Activated CD8-positive, alpha-beta memory T cell treated with anti-CD3 and anti-CD28 coated beads for 36 hours (primary cell): Measurements from ENCODE around the gene ADD2. TPM values are rescaled to one million over a fixed set of nuclear protein-coding genes. Genes with fewer than 3 reads are reported as not detected.
"Not testable (repeated sequence)": the region's sequence is repeated elsewhere in the genome, so short reads cannot be mapped to it uniquely, and the experiment has no call there.

Experiments used
- CTCF ChIA-PET: fragments of 350-600 bp; sonication (Branson Sonifier 250); formaldehyde crosslinking; loops from one replicate; lab custom pipeline; 2021; ENCODE audit warnings: antibody characterized with exemption; lab: Charles Lee
- POLR2A ChIA-PET: fragments of 350-600 bp; sonication (Branson Sonifier 250); formaldehyde crosslinking; loops from one replicate; lab custom pipeline; 2021; ENCODE audit warnings: antibody characterized with exemption; lab: Charles Lee
- total RNA-seq, 2 experiments: library from RNA; stranded (reverse); gene quantifications; one replicate each; pipeline ENCODE4 v1.2.3, GENCODE V29; 2021

ADD2 gene
- total RNA-seq, 2 experiments from 2014 or later, result 2.0 to 2.8 TPM

DNA sequence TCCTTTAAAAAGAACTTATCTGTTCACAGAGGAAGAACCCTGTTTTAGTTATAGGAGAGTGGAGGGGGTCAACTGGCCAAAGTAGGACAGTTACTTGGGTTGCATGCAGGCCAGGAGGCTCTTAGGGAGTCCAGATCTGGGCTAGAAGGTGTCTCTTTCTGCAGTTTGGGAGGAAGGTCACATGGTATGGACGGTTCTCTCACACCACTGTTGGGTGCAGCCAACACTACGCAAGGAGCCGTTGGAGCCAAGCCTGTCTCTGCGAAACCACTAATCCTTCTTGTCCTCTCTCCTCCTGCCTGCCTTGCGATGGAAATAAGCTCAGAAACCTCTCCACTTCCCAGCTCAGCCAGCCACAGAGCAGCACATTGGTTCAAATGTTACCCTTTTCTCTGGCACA, 108.4 kb downstream of the ADD2 start:
- ChIA-PET POLR2A (no interaction called here), CTCF (interaction anchor here (0.5 to 1.6 kb wide), 2 partner anchors 20 to 347 kb away, joined by 3 to 4 read pairs; no protein-coding TSS in a partner anchor)

GRCh38 chr2:70658476-70658875, 109.5 kb downstream of the ADD2 start:
- POLR2A ChIA-PET, result interaction anchor here (0.6 kb wide), 1 partner anchor 321 kb away, joined by 4 read pairs; no protein-coding TSS in a partner anchor
- CTCF ChIA-PET, result interaction anchor here (1.6 kb wide), 1 partner anchor 19 kb away, joined by 3 read pairs; no protein-coding TSS in a partner anchor

DNA sequence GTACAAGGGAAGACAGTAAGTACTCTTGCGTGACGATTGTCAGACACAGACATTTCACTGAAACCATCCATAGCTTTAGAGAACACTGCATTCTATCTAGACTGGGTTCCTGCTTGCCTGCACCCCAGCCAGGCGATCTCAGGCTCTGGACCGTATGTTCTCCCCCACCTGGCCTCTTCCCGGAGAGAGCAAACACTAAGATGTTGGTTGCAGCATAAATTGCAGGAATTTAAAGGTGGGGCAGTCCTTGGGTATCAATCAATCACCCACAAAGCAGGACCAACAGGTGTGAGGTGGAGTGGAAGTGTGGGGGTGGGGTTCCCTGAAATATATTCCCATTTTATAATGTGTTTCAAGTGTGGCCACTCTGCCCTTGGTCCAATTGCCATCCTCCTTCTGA, 110.8 kb downstream of the ADD2 start:
- CTCF ChIA-PET, result interaction anchor here (0.6 to 1.8 kb wide), 2 partner anchors 118 to 291 kb away, joined by 3 to 6 read pairs; no protein-coding TSS in a partner anchor
- POLR2A ChIA-PET, result no interaction called here

DNA sequence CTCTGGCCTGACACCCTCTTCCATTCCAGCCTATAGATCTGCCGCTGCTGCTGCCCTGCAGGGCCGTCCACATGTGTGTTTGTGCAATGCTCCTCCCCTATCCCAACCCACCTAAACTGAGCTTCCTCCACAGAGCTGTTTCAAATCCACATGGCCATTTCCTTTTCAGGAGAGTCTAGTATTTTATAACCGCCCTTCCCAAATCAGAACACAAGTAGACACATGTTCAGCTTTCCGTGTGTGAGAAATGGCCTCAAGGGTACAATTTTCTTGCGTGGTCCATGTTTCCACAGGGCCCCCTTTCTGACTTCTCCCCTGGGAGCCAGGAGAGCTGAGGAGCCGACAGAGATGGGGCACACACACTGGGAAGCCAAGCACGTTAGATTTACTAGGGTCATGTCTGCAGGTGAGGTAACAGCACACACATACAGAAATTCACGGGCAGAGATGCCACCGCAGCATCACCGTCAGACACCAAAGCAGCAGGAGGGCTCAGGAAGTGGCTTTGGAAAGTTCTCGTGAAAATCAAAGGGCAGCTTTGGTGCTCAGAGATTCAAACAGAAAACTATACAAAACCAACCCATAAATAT, 111.5 kb downstream of the ADD2 start:
- ChIA-PET CTCF (interaction anchor here (0.6 to 1.8 kb wide), 3 partner anchors 116 to 291 kb away, joined by 3 to 6 read pairs (median 3); no protein-coding TSS in a partner anchor), POLR2A (no interaction called here)

GRCh38 chr2:70655786-70656185, 112.2 kb downstream of the ADD2 start:
- ChIA-PET CTCF (interaction anchor here (0.6 to 1.8 kb wide), 8 partner anchors 113 to 1676 kb away, joined by 3 to 6 read pairs (median 3); no protein-coding TSS in a partner anchor), POLR2A (no interaction called here)

- CTCF ChIA-PET, result interaction anchor here (0.7 to 1.2 kb wide), 6 partner anchors 114 to 1677 kb away, joined by 3 to 4 read pairs (median 3); no protein-coding TSS in a partner anchor
Measured at GRCh38 chr2:70655211-70655610, 112.8 kb downstream of the ADD2 start.

DNA sequence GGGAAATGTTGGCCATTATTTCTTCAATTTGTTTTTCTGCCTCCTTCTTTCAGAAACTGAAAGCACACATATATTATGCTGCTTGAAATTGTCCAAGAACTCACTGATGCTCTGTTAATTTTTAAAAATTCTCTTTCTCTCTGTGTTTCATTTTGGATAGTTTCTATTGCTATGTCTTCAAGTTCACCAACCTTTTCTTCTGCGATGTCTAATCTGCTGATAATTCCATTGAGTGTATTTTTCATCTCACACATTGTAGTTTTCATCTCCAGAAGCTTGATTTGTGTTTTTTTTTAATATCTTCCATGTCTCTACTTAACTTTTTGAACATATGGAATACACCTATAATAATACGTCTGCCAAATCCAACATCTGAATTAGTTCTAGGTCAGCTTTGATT, 116.3 kb downstream of the ADD2 start:
- POLR2A ChIA-PET, result no interaction called here
- CTCF ChIA-PET, result interaction anchor here (1.1 to 1.5 kb wide), 2 partner anchors 134 to 347 kb away, joined by 3 read pairs; no protein-coding TSS in a partner anchor

More at GRCh38 chr2:70655211-70655610, 112.8 kb downstream of the ADD2 start:
- POLR2A ChIA-PET, result not testable (repeated sequence)

DNA sequence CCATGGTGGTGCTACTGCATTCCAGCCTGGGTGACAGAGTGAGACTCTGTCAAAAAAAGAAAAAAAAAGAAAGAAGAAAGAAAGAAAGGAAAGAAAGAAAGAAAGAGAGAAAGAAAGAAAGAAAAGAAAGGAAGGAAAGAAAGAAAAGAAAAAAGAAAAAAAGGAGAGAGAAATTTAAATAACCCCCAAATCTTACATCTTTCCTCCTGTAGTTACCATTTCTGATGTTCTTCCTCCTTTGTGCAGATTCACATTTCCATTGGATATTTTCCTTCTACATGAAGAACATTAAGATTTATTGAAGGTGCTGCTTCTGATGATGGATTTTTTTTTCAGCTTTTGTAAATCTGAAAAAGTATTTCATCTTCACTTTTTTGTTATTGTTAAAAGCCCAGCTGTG, 117.0 kb downstream of the ADD2 start:
- ChIA-PET CTCF (interaction anchor here (1.5 kb wide), 1 partner anchor 347 kb away, joined by 3 read pairs; no protein-coding TSS in a partner anchor), POLR2A (no interaction called here)

DNA sequence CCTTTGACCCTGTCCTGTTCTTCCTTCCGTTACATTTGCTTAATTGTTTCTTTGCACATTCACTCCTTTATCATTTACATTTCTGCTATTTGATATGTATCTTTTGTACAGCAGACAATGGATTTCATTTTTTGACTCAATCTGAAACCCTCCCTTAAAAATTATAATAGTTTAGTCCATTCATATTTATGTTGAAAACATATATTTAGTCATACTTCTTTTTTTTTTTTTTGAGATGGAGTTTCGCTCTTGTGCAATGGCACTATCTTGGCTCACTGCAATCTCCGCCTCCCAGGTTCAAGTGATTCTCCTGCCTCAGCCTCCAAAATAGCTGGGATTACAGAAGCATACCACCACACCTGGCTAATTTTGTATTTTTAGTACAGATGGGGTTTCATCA, 119.0 kb downstream of the ADD2 start:
- ChIA-PET CTCF (no interaction called here), POLR2A (no interaction called here)

GRCh38 chr2:70647873-70648481, 120.0 kb downstream of the ADD2 start:
- ChIA-PET CTCF (interaction anchor here (1.3 kb wide), 1 partner anchor 344 kb away, joined by 4 read pairs; no protein-coding TSS in a partner anchor), POLR2A (no interaction called here)

DNA sequence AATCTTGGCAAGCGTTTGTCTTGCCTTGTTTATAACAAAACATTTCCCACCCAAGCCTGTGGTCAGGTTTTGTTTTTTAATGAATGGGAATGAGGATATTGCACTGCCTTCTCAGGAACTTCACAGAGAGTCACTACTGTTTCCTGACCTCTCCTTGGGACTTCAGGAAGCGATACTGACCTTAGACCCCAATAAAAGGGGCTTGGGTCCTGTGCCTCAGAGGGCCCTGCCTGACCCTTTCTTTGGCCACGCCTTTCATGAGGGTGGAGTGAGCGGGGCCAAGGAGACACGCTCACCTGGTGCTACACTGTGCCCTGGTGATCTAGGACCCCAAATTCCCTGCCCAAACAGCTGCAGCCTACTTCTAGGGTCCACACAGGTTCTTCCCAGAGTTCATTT, 121.6 kb downstream of the ADD2 start:
- CTCF ChIA-PET, result interaction anchor here (1.3 kb wide), 2 partner anchors 28 to 342 kb away, joined by 3 to 4 read pairs; no protein-coding TSS in a partner anchor
- POLR2A ChIA-PET, result no interaction called here

GRCh38 chr2:70645733-70646419, 122.1 kb downstream of the ADD2 start:
- CTCF ChIA-PET, result interaction anchor here (1.2 to 1.3 kb wide), 2 partner anchors 28 to 305 kb away, joined by 3 to 4 read pairs; no protein-coding TSS in a partner anchor
- POLR2A ChIA-PET, result no interaction called here

GRCh38 chr2:70643715-70644114, 124.3 kb downstream of the ADD2 start:
- CTCF ChIA-PET, result interaction anchor here (2.3 kb wide), 1 partner anchor 340 kb away, joined by 11 read pairs; the partner anchor contains the start of gene FAM136A
- POLR2A ChIA-PET, result no interaction called here

GRCh38 chr2:70641263-70641784, 126.7 kb downstream of the ADD2 start:
- POLR2A ChIA-PET, result no interaction called here
- CTCF ChIA-PET, result no interaction called here

- ChIA-PET CTCF (interaction anchor here (0.9 to 2.1 kb wide), 3 partner anchors 19 to 336 kb away, joined by 3 to 6 read pairs (median 5); no protein-coding TSS in a partner anchor), POLR2A (no interaction called here)
Measured at GRCh38 chr2:70639841-70640436, 128.1 kb downstream of the ADD2 start.

DNA sequence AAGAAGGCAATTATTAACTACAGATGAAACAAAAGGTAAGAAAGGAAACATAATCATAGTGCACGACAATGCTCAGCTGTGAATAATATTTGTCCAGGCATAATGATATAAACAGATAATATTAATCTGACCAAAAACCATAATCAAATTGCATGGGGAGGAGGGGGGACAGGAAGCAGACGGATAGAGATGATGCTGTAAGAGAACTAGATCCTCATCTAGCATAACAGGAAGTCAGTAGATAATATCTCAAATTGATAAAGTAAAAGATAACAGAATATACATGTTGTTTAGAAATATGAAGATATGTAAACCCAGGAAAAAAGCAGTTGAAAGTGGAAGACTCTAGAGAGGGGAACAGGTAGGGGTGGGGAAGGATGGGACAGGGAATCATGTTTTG, 129.4 kb downstream of the ADD2 start:
- CTCF ChIA-PET, result interaction anchor here (1.1 to 2.1 kb wide), 2 partner anchors 21 to 335 kb away, joined by 3 to 6 read pairs; no protein-coding TSS in a partner anchor
- POLR2A ChIA-PET, result no interaction called here

GRCh38 chr2:70633508-70633907, 134.5 kb downstream of the ADD2 start:
- CTCF ChIA-PET, result no interaction called here
- POLR2A ChIA-PET, result no interaction called here

GRCh38 chr2:70632966-70633365, 135.0 kb downstream of the ADD2 start:
- POLR2A ChIA-PET, result no interaction called here
- CTCF ChIA-PET, result no interaction called here

GRCh38 chr2:70632388-70632787, 135.6 kb downstream of the ADD2 start:
- POLR2A ChIA-PET, result no interaction called here
- CTCF ChIA-PET, result no interaction called here
